AG04450 (cell line): ENCODE results near the gene USP3. TPM values are rescaled to one million over a fixed set of nuclear protein-coding genes. Genes with fewer than 3 reads are reported as not detected.

ENCODE experiments used
- CTCF ChIA-PET: fragments of 300-600, 350-600 bp; formaldehyde crosslinking; extraction: SDS; loops from one replicate; lab custom pipeline; 2022; ENCODE audit warnings: antibody characterized with exemption, inconsistent platforms; lab: Charles Lee
- POLR2A ChIA-PET: fragments of 350-600 bp; formaldehyde crosslinking; extraction: SDS; loops from one replicate; lab custom pipeline; 2021; ENCODE audit warnings: antibody characterized with exemption, inconsistent platforms; lab: Yijun Ruan, JAX
- DNase-seq: peaks from one replicate; pipeline ENCODE4 v3.0.0-alpha.2; 2011; ENCODE audit warnings: low read depth, low spot score
- H3K27ac ChIP-seq: one replicate; pipeline ENCODE4 v1.5.1; 2012; ENCODE audit warnings: low read depth, low read length, control low read depth
- H3K27me3 ChIP-seq: one replicate; pipeline ENCODE4 v1.6.0; 2012; ENCODE audit warnings: low read length; ENCODE audit not compliant: control insufficient read depth, insufficient read depth
- H3K4me3 ChIP-seq: 2 replicates; pipeline ENCODE4 v1.5.1; 2011; ENCODE audit warnings: mild to moderate bottlenecking, low read depth, low read length, control low read depth
- H3K9me3 ChIP-seq: 2 replicates; pipeline ENCODE4 v1.5.1; 2012; ENCODE audit warnings: low read length; ENCODE audit not compliant: control insufficient read depth, insufficient read depth
- CTCF ChIP-seq: IDR thresholded peaks from 2 replicates; pipeline ENCODE4 v1.5.1; 2011; ENCODE audit warnings: low read depth, low read length, control low read depth, inconsistent platforms
- polyA plus RNA-seq: library from polyadenylated mRNA; depleted of rRNA; stranded (reverse); fragments of >200 nt; gene quantifications from 2 replicates; pipeline ENCODE4 v1.2.3, GENCODE V29; 2011

Gene USP3
- polyA plus RNA-seq, 1 experiment = 30.7 TPM

DNA sequence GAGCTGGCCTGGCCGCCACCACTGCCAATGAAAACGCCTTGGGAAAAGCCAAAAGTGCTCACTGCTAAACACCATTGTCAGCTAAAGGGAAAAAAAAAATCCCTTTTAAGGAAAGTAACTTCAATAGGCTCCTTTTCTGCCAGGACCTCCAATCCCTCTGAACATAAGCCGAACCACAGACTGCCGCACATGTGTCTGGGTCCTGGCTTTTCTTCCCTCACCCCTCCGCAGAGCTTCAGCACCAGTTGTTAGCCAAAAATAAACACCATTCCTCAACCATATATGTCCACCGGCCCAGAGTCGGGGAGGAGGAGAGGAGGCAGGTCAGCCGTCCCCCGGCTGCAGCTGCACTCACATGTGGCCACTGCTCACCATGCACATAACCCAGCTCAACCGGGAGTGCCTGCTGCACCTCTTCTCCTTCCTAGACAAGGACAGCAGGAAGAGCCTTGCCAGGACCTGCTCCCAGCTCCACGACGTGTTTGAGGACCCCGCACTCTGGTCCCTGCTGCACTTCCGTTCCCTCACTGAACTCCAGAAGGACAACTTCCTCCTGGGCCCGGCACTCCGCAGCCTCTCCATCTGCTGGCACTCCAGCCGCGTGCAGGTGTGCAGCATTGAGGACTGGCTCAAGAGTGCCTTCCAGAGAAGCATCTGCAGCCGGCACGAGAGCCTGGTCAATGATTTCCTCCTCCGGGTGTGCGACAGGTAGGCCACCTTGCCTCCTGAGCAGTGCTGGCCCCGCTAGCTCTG lies 92.8 kb downstream of the USP3 start, which contains the start of gene FBXL22:
Gene FBXL22, plus strand, starts transcription at position 350 of the 753 bp plus-strand sequence. Its CDS starts 6 bp downstream, at position 356.
- no peak for TF ChIP-seq CTCF
- ChIA-PET POLR2A (interaction anchor here (1.0 to 1.7 kb wide), 3 partner anchors 9 to 93 kb away, joined by 4 to 8 read pairs (median 5); partner anchors contain the start of gene USP3), CTCF (interaction anchor here (0.9 to 1.7 kb wide), 6 partner anchors 11 to 308 kb away, joined by 3 to 6 read pairs (median 3); no protein-coding TSS in a partner anchor)
- peak within 1 kb of the TSS; percentile 25 for H3K4me3 ChIP-seq
- peak; percentile 78 for DNase-seq
- peak within 1 kb of the TSS; percentile 87 for H3K27ac ChIP-seq
- no peaks in the 10 kb centered on the region; the same call in 1 of the 2 replicates for H3K9me3 ChIP-seq
- H3K27me3 ChIP-seq = no peaks in the 10 kb centered on the region

DNA sequence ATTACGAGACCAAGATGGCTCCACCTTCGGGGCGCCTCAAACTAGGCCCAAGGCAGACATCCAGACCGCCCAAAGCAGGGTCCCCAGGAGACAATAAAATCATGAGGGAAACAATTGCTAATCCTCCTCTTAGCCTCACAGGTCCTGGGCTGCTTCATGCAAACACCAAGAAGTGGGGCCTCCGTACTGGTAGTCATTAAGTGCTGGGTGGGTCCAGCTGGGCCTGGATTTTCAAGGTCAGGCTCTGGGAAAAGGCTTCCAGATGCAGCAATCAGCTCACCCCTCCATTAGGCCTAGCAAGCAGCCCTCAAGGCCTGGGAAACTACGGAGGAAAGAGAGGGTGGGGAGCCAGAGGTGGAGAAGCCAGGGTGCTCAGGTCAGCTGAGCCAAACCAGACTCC lies 93.4 kb downstream of the USP3 start:
- peak overlapping the region; percentile 87 for H3K27ac ChIP-seq
- TF ChIP-seq CTCF = no peak
- H3K9me3 ChIP-seq = no peaks in the 10 kb centered on the region; the same call in 1 of the 2 replicates
- ChIA-PET CTCF (interaction anchor here (1.3 to 2.2 kb wide), 2 partner anchors 12 to 131 kb away, joined by 5 to 10 read pairs; no protein-coding TSS in a partner anchor), POLR2A (interaction anchor here (1.2 to 1.7 kb wide), 2 partner anchors 10 to 88 kb away, joined by 4 to 8 read pairs; no protein-coding TSS in a partner anchor)
- DNase-seq = no peak
- H3K4me3 ChIP-seq = peak overlapping the region; percentile 25; the same call in 1 of the 2 replicates
- H3K27me3 ChIP-seq = no peaks in the 10 kb centered on the region

GRCh38 chr15:63598473-63599400 lies 94.3 kb downstream of the USP3 start:
- ChIA-PET POLR2A (interaction anchor here (0.6 to 1.0 kb wide), 2 partner anchors 31 to 93 kb away, joined by 3 read pairs; no protein-coding TSS in a partner anchor), CTCF (interaction anchor here (1.1 to 2.2 kb wide), 5 partner anchors 11 to 469 kb away, joined by 4 to 10 read pairs (median 6); no protein-coding TSS in a partner anchor)
- no peak overlapping the region for H3K27ac ChIP-seq
- H3K4me3 ChIP-seq = no peak overlapping the region
- H3K9me3 ChIP-seq = no peaks in the 10 kb centered on the region; the same call in 1 of the 2 replicates
- DNase-seq = no peak
- H3K27me3 ChIP-seq = no peaks in the 10 kb centered on the region
- no peak for TF ChIP-seq CTCF

GRCh38 chr15:63599401-63600000 lies 95.1 kb downstream of the USP3 start:
- DNase-seq = no peak
- POLR2A ChIA-PET = interaction anchor here (0.6 kb wide), 2 partner anchors 31 to 439 kb away, joined by 3 to 4 read pairs; no protein-coding TSS in a partner anchor
- H3K4me3 ChIP-seq = peak overlapping the region; percentile 64

More at GRCh38 chr15:63599401-63600000, 95.1 kb downstream of the USP3 start:
- TF ChIP-seq CTCF = peak; percentile 55
- CTCF ChIA-PET = interaction anchor here (1.1 to 2.2 kb wide), 4 partner anchors 11 to 468 kb away, joined by 4 to 10 read pairs (median 6); no protein-coding TSS in a partner anchor
- Histone ChIP-seq H3K9me3 (no peaks in the 10 kb centered on the region; the same call in 1 of the 2 replicates), H3K27ac (peak overlapping the region; percentile 11), H3K27me3 (no peaks in the 10 kb centered on the region)
